Measurements from ENCODE around the gene GCHFR.

GCHFR gene

GRCh38 chr15:40815042-40815698 is 51.3 kb downstream of the GCHFR start:
- DNase-seq (ENCODE audit: low read depth), result no peak

Measured in non-pigmented ciliary epithelial cell (primary cell).